GM12878 (cell line): ENCODE results near the gene KRTAP1-3. TPM values are rescaled to one million over a fixed set of nuclear protein-coding genes. Genes with fewer than 3 reads are reported as not detected.

Source experiments
- ATAC-seq: fragments of 200-7000 bp; cut with Tn5 transposase; 3 replicates; pipeline ENCODE4 v1.9.1; 2020; ENCODE audit warnings: mild to moderate bottlenecking, moderate library complexity
- BruUV-seq: library from RNA; stranded (reverse); fragments of 400-500 nt; replicated peaks from 2 replicates; lab custom pipeline; 2021; lab: Mats Ljungman, UMichigan
- CTCF ChIA-PET: fragments of 300-600 bp; sonication (Branson Sonifier 250); formaldehyde crosslinking; extraction: SDS; loops from one replicate; lab custom pipeline; 2021; ENCODE audit warnings: inconsistent platforms; lab: Yijun Ruan, JAX
- POLR2A ChIA-PET: fragments of 350-600 bp; formaldehyde crosslinking; extraction: SDS; loops from one replicate; lab custom pipeline; 2021; ENCODE audit warnings: inconsistent platforms; lab: Charles Lee
- RAD21 ChIA-PET: fragments of 300-600 bp; sonication (Branson Sonifier 250); formaldehyde crosslinking; loops from one replicate; lab custom pipeline; 2023; ENCODE audit warnings: antibody characterized with exemption; ENCODE audit not compliant: unreplicated experiment; lab: Charles Lee
- SMC1A ChIA-PET: fragments of 300-600 bp; sonication (Branson Sonifier 250); formaldehyde crosslinking; loops from one replicate; lab custom pipeline; 2023; ENCODE audit not compliant: unreplicated experiment, uncharacterized antibody; lab: Charles Lee
- DNase-seq: peaks from one replicate; pipeline ENCODE4 v3.0.0-alpha.2; 2011; ENCODE audit warnings: low read depth, low spot score
- FAIRE-seq: peaks from 3 replicates; lab custom pipeline; 2011; peaks lifted over from hg19 to GRCh38; lab: Jason Lieb, UNC
- H2AFZ ChIP-seq: 2 replicates; pipeline ENCODE4 v1.6.0; 2011; ENCODE audit warnings: low read depth, low read length, control low read depth; ENCODE audit not compliant: control insufficient read depth
- H3K27ac ChIP-seq: 2 replicates; pipeline ENCODE4 v1.5.1; 2011; ENCODE audit warnings: control low read depth; ENCODE audit not compliant: control insufficient read depth, insufficient read depth
- H3K27me3 ChIP-seq, 2 experiments: replicated peaks in 1 of 2; 2 replicates each; pipeline versions ENCODE4 v1.6.0 to v1.6.1; 2011; ENCODE audit warnings: low read length in 1 of 2; ENCODE audit not compliant: control insufficient read depth in 2 of 2, insufficient read depth in 2 of 2
- H3K36me3 ChIP-seq, 2 experiments: 2 replicates each; pipeline ENCODE4 v1.5.1; 2011; ENCODE audit warnings: low read length in 1 of 2; ENCODE audit not compliant: control insufficient read depth in 2 of 2, insufficient read depth in 2 of 2
- H3K4me1 ChIP-seq: 2 replicates; pipeline ENCODE4 v1.6.1; 2011; ENCODE audit warnings: mild to moderate bottlenecking, low read length, moderate library complexity, mixed read lengths; ENCODE audit not compliant: control insufficient read depth, insufficient read depth
- H3K4me2 ChIP-seq: 2 replicates; pipeline ENCODE4 v1.6.0; 2011; ENCODE audit warnings: control low read depth; ENCODE audit not compliant: control insufficient read depth, insufficient read depth
- H3K4me3 ChIP-seq: fragments of 200-600 bp; sonication (generic); 2 replicates; pipeline ENCODE4 v1.5.1; 2016
- H3K79me2 ChIP-seq: 2 replicates; pipeline ENCODE4 v1.6.0; 2011; ENCODE audit warnings: low read length; ENCODE audit not compliant: control insufficient read depth, insufficient read depth
- H3K9ac ChIP-seq: 2 replicates; pipeline ENCODE4 v1.8.0; 2011; ENCODE audit warnings: low read length, control low read depth, mixed read lengths; ENCODE audit not compliant: control insufficient read depth, insufficient read depth
- H3K9me3 ChIP-seq: replicated peaks from 3 replicates; pipeline ENCODE4 v1.5.1; 2011; ENCODE audit warnings: mild to moderate bottlenecking, low read length; ENCODE audit not compliant: control insufficient read depth, insufficient read depth
- H4K20me1 ChIP-seq: 2 replicates; pipeline ENCODE4 v1.6.0; 2011; ENCODE audit not compliant: control insufficient read depth, insufficient read depth
- BRCA1 ChIP-seq: IDR thresholded peaks from 2 replicates; pipeline ENCODE4 v1.6.1; 2011; ENCODE audit warnings: low read depth, low read length, improper control_type of control experiment
- CEBPZ ChIP-seq: fragments of 150-350 bp; IDR thresholded peaks from 2 replicates; pipeline ENCODE4 v1.6.1; 2016; ENCODE audit warnings: low read depth, low read length
- CHD2 ChIP-seq: IDR thresholded peaks from 2 replicates; pipeline ENCODE4 v1.6.1; 2011; ENCODE audit warnings: low read depth, low read length, improper control_type of control experiment, borderline replicate concordance
- LARP7 ChIP-seq: fragments of 450-650 bp; IDR thresholded peaks from 2 replicates; pipeline ENCODE4 v1.6.1; 2017; ENCODE audit warnings: mild to moderate bottlenecking
- MXI1 ChIP-seq: fragments of 150-350 bp; IDR thresholded peaks from 2 replicates; pipeline ENCODE4 v1.6.1; 2011; ENCODE audit warnings: low read depth, mild to moderate bottlenecking, inconsistent platforms, low read length, improper control_type of control experiment
- MYC ChIP-seq: IDR thresholded peaks from 2 replicates; pipeline ENCODE4 v1.6.1; 2011; ENCODE audit warnings: mild to moderate bottlenecking, low read length, moderate library complexity, inconsistent platforms; ENCODE audit not compliant: insufficient read depth, insufficient replicate concordance, insufficient read length, severe bottlenecking
- NBN ChIP-seq: fragments of 450-650 bp; IDR thresholded peaks from 2 replicates; pipeline ENCODE4 v1.6.1; 2016
- PBX3 ChIP-seq: IDR thresholded peaks from 2 replicates; pipeline ENCODE4 v1.6.1; 2011; ENCODE audit warnings: mild to moderate bottlenecking, low read depth, low read length, moderate library complexity; ENCODE audit not compliant: insufficient replicate concordance
- POLR2A ChIP-seq: IDR thresholded peaks from 2 replicates; pipeline ENCODE4 v1.6.1; 2011; ENCODE audit warnings: low read depth, mild to moderate bottlenecking, low read length
- SPI1 ChIP-seq: IDR thresholded peaks from 2 replicates; pipeline ENCODE4 v1.6.1; 2011; ENCODE audit warnings: low read depth, mild to moderate bottlenecking, low read length, moderate library complexity, borderline replicate concordance; ENCODE audit not compliant: insufficient read depth
- SUPT20H ChIP-seq: IDR thresholded peaks from 2 replicates; pipeline ENCODE4 v1.6.1; 2011; ENCODE audit warnings: low read depth, mild to moderate bottlenecking, low read length, moderate library complexity, borderline replicate concordance; ENCODE audit not compliant: control insufficient read depth
- TCF7 ChIP-seq: IDR thresholded peaks from 2 replicates; pipeline ENCODE4 v1.6.1; 2014; ENCODE audit warnings: antibody characterized with exemption, borderline replicate concordance
- YBX1 ChIP-seq: fragments of 450-650 bp; IDR thresholded peaks from 2 replicates; pipeline ENCODE4 v1.6.1; 2016; ENCODE audit warnings: antibody characterized with exemption
- ZNF24 ChIP-seq: fragments of 450-650 bp; IDR thresholded peaks from 2 replicates; pipeline ENCODE4 v1.6.1; 2017; ENCODE audit warnings: antibody characterized with exemption, mild to moderate bottlenecking
- ZSCAN29 ChIP-seq: fragments of 450-650 bp; IDR thresholded peaks from 2 replicates; pipeline ENCODE4 v1.6.1; 2017; ENCODE audit warnings: mild to moderate bottlenecking, moderate library complexity
- WGBS: methylation state at CpG from one replicate; pipeline ENCODE4 v1.1.6; 2016; ENCODE audit warnings: low lambda C conversion rate; ENCODE audit not compliant: insufficient replicate concordance, insufficient coverage; ENCODE audit errors: missing lambda C conversion rate; 5-methylcytosine and 5-hydroxymethylcytosine counted together
- in situ Hi-C: fragments of 300-500 bp; cut with MboI; formaldehyde crosslinking; loops from 9 replicates; pipeline ENCODE4 v1.14.3; 2018; ENCODE audit warnings: mixed read lengths
- intact Hi-C: fragments of 100-400 bp; cut with micrococcal nuclease; formaldehyde crosslinking; loops from one replicate; pipeline ENCODE4 v1.14.2; 2022; ENCODE audit not compliant: unreplicated experiment
- polyA plus RNA-seq, 11 experiments: library from polyadenylated mRNA; depleted of rRNA in 4 of 11; unstranded in 6 of 11; stranded (reverse) in 5 of 11; fragments of >200 nt; fragmentation: Nextera tagmentation in 4 of 11; fragmentation: Illumina TruSeq in 1 of 11; extraction: Ambion mirVana in 4 of 11; extraction: Trizol in 1 of 11; gene quantifications; 1 replicate in 1 of 11; 2 replicates in 10 of 11; pipeline versions ENCODE4 v1.2.1 to v1.2.3, GENCODE V29; 2011 to 2016; ENCODE audit warnings: inconsistent platforms in 2 of 11, missing spikeins in 2 of 11, low read depth in 1 of 11
- total RNA-seq, 4 experiments: library from RNA; depleted of rRNA in 3 of 4; stranded (reverse); fragments of >200 nt in 3 of 4; fragmentation: Illumina TruSeq in 1 of 4; extraction: Trizol in 1 of 4; gene quantifications; 2 replicates each; pipeline versions ENCODE4 v1.2.1 to v1.2.3, GENCODE V29; 2013 to 2021
- TF ChIP-seq, protein P1 (sequence below): IDR thresholded peaks from 2 replicates; pipeline ENCODE4 v1.6.1; 2012; ENCODE audit warnings: low read depth, low read length, improper control_type of control experiment
- TF ChIP-seq, protein P2 (sequence below): fragments of 450-650 bp; formaldehyde crosslinking; IDR thresholded peaks from 2 replicates; pipeline ENCODE4 v1.4.0; 2020; ENCODE audit warnings: mild to moderate bottlenecking, moderate library complexity

Gene KRTAP1-3
- total and polyA plus RNA-seq, 10 of the 15 experiments (the other 5 are each of a cell fraction or from before 2014, with no cell fraction given), result not detected

DNA sequence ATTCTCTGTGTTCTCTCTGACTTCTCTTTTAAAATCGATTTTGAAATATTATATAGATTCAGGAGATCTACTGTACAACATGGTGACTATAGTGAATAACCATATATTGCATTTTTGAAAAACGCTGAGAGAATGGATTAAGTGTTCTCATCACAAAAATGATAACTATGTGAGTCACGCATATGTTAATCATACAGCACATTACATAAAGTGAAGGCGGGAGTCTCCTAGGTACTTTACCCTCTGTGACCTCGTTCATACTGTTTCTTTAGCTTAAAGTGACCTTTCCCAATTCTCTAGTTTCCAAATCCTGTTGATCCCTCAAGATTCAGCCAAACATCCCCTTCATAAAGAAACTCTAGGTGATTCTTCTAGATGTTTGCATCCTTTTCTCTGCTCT, 31.9 kb downstream of the KRTAP1-3 start:
- CTCF ChIA-PET, result no interaction called here
- FAIRE-seq (no peak), ATAC-seq (no peak), DNase-seq (no peak)
- Histone ChIP-seq H3K4me3 (no peak overlapping the region), H3K27ac (no peak overlapping the region), H3K4me1 (no peaks in the 10 kb centered on the region), H3K27me3 (no peaks in the 10 kb centered on the region; a peak in 2 of 4 replicates), H3K79me2 (no peaks in the 10 kb centered on the region), H3K9me3 (no peaks in the 10 kb centered on the region), H4K20me1 (no peaks in the 10 kb centered on the region), H3K9ac (no peak overlapping the region), H3K4me2 (no peak overlapping the region), H3K36me3 (no peaks in the 10 kb centered on the region), H2AFZ (no peak overlapping the region)
- BruUV-seq, result no TSS peak
- in situ Hi-C loops, result no loop called here
- SMC1A ChIA-PET, result no interaction called here
- intact Hi-C loops, result no loop called here
- WGBS, result 36% methylated on average over 5 of the region's 5 CpGs
- RAD21 ChIA-PET, result no interaction called here
- POLR2A ChIA-PET, result no interaction called here
- TF ChIP-seq, protein P1, sequence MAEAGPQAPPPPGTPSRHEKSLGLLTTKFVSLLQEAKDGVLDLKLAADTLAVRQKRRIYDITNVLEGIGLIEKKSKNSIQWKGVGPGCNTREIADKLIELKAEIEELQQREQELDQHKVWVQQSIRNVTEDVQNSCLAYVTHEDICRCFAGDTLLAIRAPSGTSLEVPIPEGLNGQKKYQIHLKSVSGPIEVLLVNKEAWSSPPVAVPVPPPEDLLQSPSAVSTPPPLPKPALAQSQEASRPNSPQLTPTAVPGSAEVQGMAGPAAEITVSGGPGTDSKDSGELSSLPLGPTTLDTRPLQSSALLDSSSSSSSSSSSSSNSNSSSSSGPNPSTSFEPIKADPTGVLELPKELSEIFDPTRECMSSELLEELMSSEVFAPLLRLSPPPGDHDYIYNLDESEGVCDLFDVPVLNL, result no peak
- no peak for TF ChIP-seq NBN
- TF ChIP-seq PBX3, result no peak
- TF ChIP-seq, protein P2, sequence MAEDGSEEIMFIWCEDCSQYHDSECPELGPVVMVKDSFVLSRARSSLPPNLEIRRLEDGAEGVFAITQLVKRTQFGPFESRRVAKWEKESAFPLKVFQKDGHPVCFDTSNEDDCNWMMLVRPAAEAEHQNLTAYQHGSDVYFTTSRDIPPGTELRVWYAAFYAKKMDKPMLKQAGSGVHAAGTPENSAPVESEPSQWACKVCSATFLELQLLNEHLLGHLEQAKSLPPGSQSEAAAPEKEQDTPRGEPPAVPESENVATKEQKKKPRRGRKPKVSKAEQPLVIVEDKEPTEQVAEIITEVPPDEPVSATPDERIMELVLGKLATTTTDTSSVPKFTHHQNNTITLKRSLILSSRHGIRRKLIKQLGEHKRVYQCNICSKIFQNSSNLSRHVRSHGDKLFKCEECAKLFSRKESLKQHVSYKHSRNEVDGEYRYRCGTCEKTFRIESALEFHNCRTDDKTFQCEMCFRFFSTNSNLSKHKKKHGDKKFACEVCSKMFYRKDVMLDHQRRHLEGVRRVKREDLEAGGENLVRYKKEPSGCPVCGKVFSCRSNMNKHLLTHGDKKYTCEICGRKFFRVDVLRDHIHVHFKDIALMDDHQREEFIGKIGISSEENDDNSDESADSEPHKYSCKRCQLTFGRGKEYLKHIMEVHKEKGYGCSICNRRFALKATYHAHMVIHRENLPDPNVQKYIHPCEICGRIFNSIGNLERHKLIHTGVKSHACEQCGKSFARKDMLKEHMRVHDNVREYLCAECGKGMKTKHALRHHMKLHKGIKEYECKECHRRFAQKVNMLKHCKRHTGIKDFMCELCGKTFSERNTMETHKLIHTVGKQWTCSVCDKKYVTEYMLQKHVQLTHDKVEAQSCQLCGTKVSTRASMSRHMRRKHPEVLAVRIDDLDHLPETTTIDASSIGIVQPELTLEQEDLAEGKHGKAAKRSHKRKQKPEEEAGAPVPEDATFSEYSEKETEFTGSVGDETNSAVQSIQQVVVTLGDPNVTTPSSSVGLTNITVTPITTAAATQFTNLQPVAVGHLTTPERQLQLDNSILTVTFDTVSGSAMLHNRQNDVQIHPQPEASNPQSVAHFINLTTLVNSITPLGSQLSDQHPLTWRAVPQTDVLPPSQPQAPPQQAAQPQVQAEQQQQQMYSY (CRISPR knock-in tag), result no peak
- no peak for TF ChIP-seq SPI1
- TF ChIP-seq CHD2, result no peak
- no peak for TF ChIP-seq LARP7
- no peak for TF ChIP-seq ZNF24
- TF ChIP-seq BRCA1, result no peak
- TF ChIP-seq YBX1, result no peak
- TF ChIP-seq TCF7, result no peak
- no peak for TF ChIP-seq CEBPZ
- TF ChIP-seq MYC, result no peak
- TF ChIP-seq MXI1, result no peak
- no peak for TF ChIP-seq POLR2A
- TF ChIP-seq ZSCAN29, result no peak
- TF ChIP-seq SUPT20H, result no peak
